SK-N-SH (cell line): Measurements from ENCODE around the gene TFG. TPM values are rescaled to one million over a fixed set of nuclear protein-coding genes. Genes with fewer than 3 reads are reported as not detected.
"Not testable (repeated sequence)": the region's sequence is repeated elsewhere in the genome, so short reads cannot be mapped to it uniquely, and the experiment has no call there.

Source experiments
- CTCF ChIA-PET: fragments of 300-600, 350-600 bp; formaldehyde crosslinking; extraction: SDS; loops from one replicate; lab custom pipeline; 2021; lab: Yijun Ruan, JAX
- POLR2A ChIA-PET: fragments of 350-600 bp; sonication (Branson Sonifier 250); formaldehyde crosslinking; extraction: SDS; loops from one replicate; lab custom pipeline; 2020; ENCODE audit warnings: antibody characterized with exemption, inconsistent platforms; lab: Yijun Ruan, JAX
- DNase-seq: peaks from one replicate; pipeline ENCODE4 v3.0.0; 2012
- H2AFZ ChIP-seq: fragments of 200-600 bp; sonication (generic); 2 replicates; pipeline ENCODE4 v1.8.1; 2016; ENCODE audit warnings: antibody characterized with exemption, mild to moderate bottlenecking, low read depth
- H3F3A ChIP-seq: fragments of 200-600 bp; sonication (generic); replicated peaks from 2 replicates; pipeline ENCODE3; 2016; ENCODE audit warnings: antibody characterized with exemption, mild to moderate bottlenecking; ENCODE audit not compliant: insufficient read depth
- H3K27ac ChIP-seq, 2 experiments: fragments of 200-500 bp in 1 of 2; fragments of 200-600 bp in 1 of 2; sonication (Bioruptor generic) in 1 of 2; sonication (generic), shearing (Covaris generic) in 1 of 2; 2 replicates each; pipeline versions ENCODE4 v1.5.1 to v1.6.1; 2014 to 2016; ENCODE audit warnings: low read depth in 2 of 2, inconsistent platforms in 1 of 2, low read length in 1 of 2, mild to moderate bottlenecking in 1 of 2, mixed read lengths in 1 of 2
- H3K27me3 ChIP-seq: fragments of 200-600 bp; sonication (generic), shearing (Covaris generic); 2 replicates; pipeline ENCODE4 v1.6.1; 2016; ENCODE audit warnings: mixed run types; ENCODE audit not compliant: insufficient read depth
- H3K36me3 ChIP-seq, 2 experiments: fragments of 200-500 bp in 1 of 2; fragments of 200-600 bp in 1 of 2; sonication (Bioruptor generic) in 1 of 2; sonication (generic) in 1 of 2; replicated peaks in 1 of 2; 2 replicates each; pipeline versions ENCODE3 to v1.5.1; 2014 to 2016; ENCODE audit warnings: low read length in 1 of 2, mild to moderate bottlenecking in 1 of 2; ENCODE audit not compliant: insufficient read depth in 2 of 2, control insufficient read depth in 1 of 2
- H3K4me1 ChIP-seq, 2 experiments: fragments of 200-500 bp in 1 of 2; fragments of 200-600 bp in 1 of 2; sonication (Bioruptor generic) in 1 of 2; sonication (generic), shearing (Covaris generic) in 1 of 2; 2 replicates each; pipeline versions ENCODE4 v1.5.1 to v1.6.1; 2014 to 2016; ENCODE audit warnings: low read depth in 1 of 2, low read length in 1 of 2, mixed run types in 1 of 2; ENCODE audit not compliant: insufficient read depth in 2 of 2, control insufficient read depth in 1 of 2
- H3K4me2 ChIP-seq: fragments of 200-600 bp; sonication (generic), shearing (Covaris generic); 2 replicates; pipeline ENCODE4 v1.6.1; 2017; ENCODE audit warnings: mixed run types
- H3K4me3 ChIP-seq, 2 experiments: fragments of 200-500 bp in 1 of 2; fragments of 200-600 bp in 1 of 2; sonication (Bioruptor generic) in 1 of 2; sonication (generic), shearing (Covaris generic) in 1 of 2; 2 replicates each; pipeline versions ENCODE4 v1.5.1 to v1.8.1; 2014 to 2016; ENCODE audit warnings: low read depth in 2 of 2, inconsistent platforms in 1 of 2, low read length in 1 of 2, mild to moderate bottlenecking in 1 of 2, mixed read lengths in 1 of 2, moderate library complexity in 1 of 2
- H3K79me2 ChIP-seq: fragments of 200-600 bp; sonication (generic); 2 replicates; pipeline ENCODE4 v1.8.1; 2017; ENCODE audit warnings: mild to moderate bottlenecking; ENCODE audit not compliant: insufficient read depth
- H3K9ac ChIP-seq: fragments of 200-600 bp; sonication (generic); 2 replicates; pipeline ENCODE4 v1.6.1; 2017; ENCODE audit warnings: mixed run types
- H3K9me2 ChIP-seq: fragments of 200-600 bp; sonication (generic); 2 replicates; pipeline ENCODE4 v1.6.1; 2017; ENCODE audit warnings: mixed run types
- H3K9me3 ChIP-seq: fragments of 200-600 bp; sonication (generic); 2 replicates; pipeline ENCODE4 v1.6.1; 2017; ENCODE audit warnings: mixed run types, mild to moderate bottlenecking, moderate library complexity
- H4K20me1 ChIP-seq: fragments of 200-600 bp; sonication (generic); 2 replicates; pipeline ENCODE4 v1.6.1; 2017; ENCODE audit warnings: mild to moderate bottlenecking, mixed run types; ENCODE audit not compliant: insufficient read depth
- CHD2 ChIP-seq: fragments of 150-350 bp; IDR thresholded peaks from 2 replicates; pipeline ENCODE4 v1.6.1; 2018; ENCODE audit warnings: low read length; ENCODE audit not compliant: partially characterized antibody
- ELF1 ChIP-seq: IDR thresholded peaks from 2 replicates; pipeline ENCODE4 v1.4.0; 2012
- GABPA ChIP-seq: IDR thresholded peaks from 2 replicates; pipeline ENCODE4 v1.4.0; 2012; ENCODE audit warnings: low read depth, mild to moderate bottlenecking
- MAX ChIP-seq: IDR thresholded peaks from 2 replicates; pipeline ENCODE4 v1.4.0; 2012; ENCODE audit warnings: low read depth
- MXI1 ChIP-seq: IDR thresholded peaks from 2 replicates; pipeline ENCODE4 v1.6.1; 2012; ENCODE audit warnings: mild to moderate bottlenecking, low read depth, low read length, improper control_type of control experiment
- NFIC ChIP-seq: IDR thresholded peaks from 2 replicates; pipeline ENCODE4 v1.4.0; 2012; ENCODE audit warnings: borderline replicate concordance
- NRF1 ChIP-seq: IDR thresholded peaks from 2 replicates; pipeline ENCODE4 v1.6.1; 2012; ENCODE audit warnings: low read depth, mild to moderate bottlenecking, low read length
- PBX3 ChIP-seq: IDR thresholded peaks from 2 replicates; pipeline ENCODE4; 2012
- POLR2AphosphoS5 ChIP-seq: IDR thresholded peaks from 2 replicates; pipeline ENCODE4 v1.6.1; 2012; ENCODE audit warnings: low read depth, low read length
- RCOR1 ChIP-seq: fragments of 150-350 bp; IDR thresholded peaks from 2 replicates; pipeline ENCODE4 v1.6.1; 2017; ENCODE audit warnings: antibody characterized with exemption, low read length
- RFX5 ChIP-seq: IDR thresholded peaks from 2 replicates; pipeline ENCODE4 v1.6.1; 2012; ENCODE audit warnings: mild to moderate bottlenecking, improper control_type of control experiment, low read length
- SMC3 ChIP-seq: IDR thresholded peaks from 2 replicates; pipeline ENCODE4 v1.6.1; 2012; ENCODE audit warnings: low read depth, low read length, improper control_type of control experiment
- TCF12 ChIP-seq: IDR thresholded peaks from 2 replicates; pipeline ENCODE4 v1.4.0; 2012
- YY1 ChIP-seq: IDR thresholded peaks from 2 replicates; pipeline ENCODE4 v1.4.0; 2012; ENCODE audit warnings: low read depth, mild to moderate bottlenecking
- ZBTB33 ChIP-seq: IDR thresholded peaks from 2 replicates; pipeline ENCODE4 v1.4.0; 2012; ENCODE audit warnings: low read depth, borderline replicate concordance
- WGBS: methylation state at CpG from one replicate; pipeline ENCODE4 v1.1.6; 2017; ENCODE audit warnings: low lambda C conversion rate; 5-methylcytosine and 5-hydroxymethylcytosine counted together
- polyA plus RNA-seq, 3 experiments: library from polyadenylated mRNA; depleted of rRNA; stranded (reverse); fragments of >200 nt; gene quantifications; 2 replicates each; pipeline ENCODE4 v1.2.3, GENCODE V29; 2012

The TFG gene
- polyA plus RNA-seq (2012; rRNA removed): 69.8 and 83.1 TPM in 2 replicates
- 123 and 129 TPM in 2 replicates for polyA plus RNA-seq (2012; cell fraction: cytosol; rRNA removed)
- polyA plus RNA-seq (2012; cell fraction: nucleus; rRNA removed): 66.9 and 123 TPM in 2 replicates

- POLR2A ChIA-PET: interaction anchor here (0.7 kb wide), 1 partner anchor 877 kb away, joined by 4 read pairs; no protein-coding TSS in a partner anchor
- peak within 1 kb of the TSS; percentile 81 for H3K4me2 ChIP-seq
- peak; percentile 98 for DNase-seq
- WGBS: under 1% methylated on average over 41 of the region's 76 CpGs
- H3K79me2 ChIP-seq: peaks cover 45% of the 10 kb centered on the region
- H3K4me1 ChIP-seq: peaks cover 8 to 21% of the 10 kb centered on the region in 2 experiments
- peak; percentile 68 for TF ChIP-seq MAX
- TF ChIP-seq NRF1: peak; percentile 94
- peak; percentile 64; the same call in 1 of the 2 replicates for TF ChIP-seq ZBTB33
- no peak for TF ChIP-seq YY1
- TF ChIP-seq CHD2: peak; percentile 89
- peak; percentile 42; the same call in 1 of the 2 replicates for TF ChIP-seq PBX3
- TF ChIP-seq TCF12: peak; percentile 12; the same call in 1 of the 2 replicates
- no peak; the same call in 1 of the 2 replicates for TF ChIP-seq SMC3
- TF ChIP-seq MXI1: no peak; the same call in none of the 2 replicates
- TF ChIP-seq RFX5: peak; percentile 49; the same call in 1 of the 2 replicates
- no peak for TF ChIP-seq NFIC
- peak; percentile 84 for TF ChIP-seq GABPA
- TF ChIP-seq ELF1: peak; percentile 86
- peak; percentile 87 for TF ChIP-seq POLR2AphosphoS5
- TF ChIP-seq RCOR1: no peak
- H3K27ac ChIP-seq: peak within 1 kb of the TSS; percentile 85 to 95
- no peaks in the 10 kb centered on the region for H3K27me3 ChIP-seq
- no peaks in the 10 kb centered on the region for H3K9me2 ChIP-seq
- peaks cover 6 to 33% of the 10 kb centered on the region in 2 experiments for H3K36me3 ChIP-seq
- H4K20me1 ChIP-seq: peaks cover 36% of the 10 kb centered on the region
- CTCF ChIA-PET: interaction anchor here (0.9 to 1.1 kb wide), 3 partner anchors 41 to 118 kb away, joined by 3 to 5 read pairs (median 3); no protein-coding TSS in a partner anchor
- H3F3A ChIP-seq: peaks cover 29% of the 10 kb centered on the region
- H3K9ac ChIP-seq: peak within 1 kb of the TSS; percentile 95
- no peaks in the 10 kb centered on the region for H3K9me3 ChIP-seq
- H3K4me3 ChIP-seq: peak within 1 kb of the TSS; percentile 77 to 88
- peak within 1 kb of the TSS; percentile 75 for H2AFZ ChIP-seq
These were observed at the start of gene TFG for GRCh38 chr3:100708989-100709841. TFG (plus strand) TSS chr3:100709494; CDS start chr3:100713686, 4,192 bp downstream.

GRCh38 chr3:100661294-100661693 lies 48.0 kb upstream of the TFG start:
- H3K27ac ChIP-seq, H3K4me1 ChIP-seq, H4K20me1 ChIP-seq, H3K9me2 ChIP-seq, H3K4me2 ChIP-seq, H3K9ac ChIP-seq, H3K9me3 ChIP-seq, H3F3A ChIP-seq, DNase-seq, H3K4me3 ChIP-seq, H3K79me2 ChIP-seq, POLR2A ChIA-PET, H3K36me3 ChIP-seq, H3K27me3 ChIP-seq: not testable (repeated sequence)
- H2AFZ ChIP-seq: peak overlapping the region; percentile 8; the same call in 1 of the 2 replicates
- CTCF ChIA-PET: interaction anchor here (1.0 kb wide), 1 partner anchor 12 kb away, joined by 3 read pairs; no protein-coding TSS in a partner anchor
